IMR-90 (cell line): ENCODE measurements around the gene CARD8.

Experiments used
- CEBPB ChIP-seq: IDR thresholded peaks from 2 replicates; pipeline ENCODE4 v1.6.1; 2012; ENCODE audit warnings: low read depth, low read length, improper control_type of control experiment
- CTCF ChIP-seq: conservative IDR thresholded peaks from 2 replicates; pipeline ENCODE4 v1.5.1; 2012; ENCODE audit warnings: mild to moderate bottlenecking, low read depth, low read length, improper control_type of control experiment

GRCh38 chr19:48203222-48203793 lies 52.4 kb downstream of the CARD8 start:
- TF ChIP-seq CTCF: no peak
- no peak for TF ChIP-seq CEBPB
